LNCaP clone FGC (cell line): ENCODE results near the gene LIPT2.

Experiments used
- DNase-seq: peaks from one replicate; pipeline ENCODE4 v3.0.0-alpha.2; 2011; ENCODE audit warnings: low read depth
- H3K4me3 ChIP-seq: 2 replicates; pipeline ENCODE4 v1.5.1; 2011; ENCODE audit warnings: mild to moderate bottlenecking, low read depth, low read length, control low read depth
- TF ChIP-seq, protein P1 (sequence below): IDR thresholded peaks from 2 replicates; pipeline ENCODE4 v1.5.1; 2012; ENCODE audit warnings: mild to moderate bottlenecking; ENCODE audit not compliant: control insufficient read depth, insufficient read depth; ENCODE audit errors: extremely low read depth

The LIPT2 gene

DNA sequence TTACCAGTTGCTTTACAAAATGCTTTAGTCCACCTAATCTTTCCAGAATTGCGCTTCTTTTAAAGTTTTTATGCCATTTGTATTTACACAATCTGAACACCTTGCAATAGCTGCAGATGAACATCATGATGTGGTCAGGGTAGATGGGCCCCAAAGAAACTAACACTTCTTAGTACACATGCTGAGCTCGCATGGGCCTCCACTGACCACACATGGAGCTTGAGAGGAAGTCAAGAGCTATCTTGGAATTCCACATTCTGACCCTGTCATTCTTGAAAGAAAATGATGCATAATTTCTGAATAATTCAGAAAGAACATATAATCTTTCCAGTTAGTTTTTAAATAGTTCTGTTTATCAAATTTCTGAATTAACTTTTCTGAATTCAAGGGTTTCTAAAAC is 7.7 kb downstream of the LIPT2 start:
- no peak for DNase-seq
- no peak overlapping the region for H3K4me3 ChIP-seq
- TF ChIP-seq, protein P1, sequence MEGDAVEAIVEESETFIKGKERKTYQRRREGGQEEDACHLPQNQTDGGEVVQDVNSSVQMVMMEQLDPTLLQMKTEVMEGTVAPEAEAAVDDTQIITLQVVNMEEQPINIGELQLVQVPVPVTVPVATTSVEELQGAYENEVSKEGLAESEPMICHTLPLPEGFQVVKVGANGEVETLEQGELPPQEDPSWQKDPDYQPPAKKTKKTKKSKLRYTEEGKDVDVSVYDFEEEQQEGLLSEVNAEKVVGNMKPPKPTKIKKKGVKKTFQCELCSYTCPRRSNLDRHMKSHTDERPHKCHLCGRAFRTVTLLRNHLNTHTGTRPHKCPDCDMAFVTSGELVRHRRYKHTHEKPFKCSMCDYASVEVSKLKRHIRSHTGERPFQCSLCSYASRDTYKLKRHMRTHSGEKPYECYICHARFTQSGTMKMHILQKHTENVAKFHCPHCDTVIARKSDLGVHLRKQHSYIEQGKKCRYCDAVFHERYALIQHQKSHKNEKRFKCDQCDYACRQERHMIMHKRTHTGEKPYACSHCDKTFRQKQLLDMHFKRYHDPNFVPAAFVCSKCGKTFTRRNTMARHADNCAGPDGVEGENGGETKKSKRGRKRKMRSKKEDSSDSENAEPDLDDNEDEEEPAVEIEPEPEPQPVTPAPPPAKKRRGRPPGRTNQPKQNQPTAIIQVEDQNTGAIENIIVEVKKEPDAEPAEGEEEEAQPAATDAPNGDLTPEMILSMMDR = no peak

DNA sequence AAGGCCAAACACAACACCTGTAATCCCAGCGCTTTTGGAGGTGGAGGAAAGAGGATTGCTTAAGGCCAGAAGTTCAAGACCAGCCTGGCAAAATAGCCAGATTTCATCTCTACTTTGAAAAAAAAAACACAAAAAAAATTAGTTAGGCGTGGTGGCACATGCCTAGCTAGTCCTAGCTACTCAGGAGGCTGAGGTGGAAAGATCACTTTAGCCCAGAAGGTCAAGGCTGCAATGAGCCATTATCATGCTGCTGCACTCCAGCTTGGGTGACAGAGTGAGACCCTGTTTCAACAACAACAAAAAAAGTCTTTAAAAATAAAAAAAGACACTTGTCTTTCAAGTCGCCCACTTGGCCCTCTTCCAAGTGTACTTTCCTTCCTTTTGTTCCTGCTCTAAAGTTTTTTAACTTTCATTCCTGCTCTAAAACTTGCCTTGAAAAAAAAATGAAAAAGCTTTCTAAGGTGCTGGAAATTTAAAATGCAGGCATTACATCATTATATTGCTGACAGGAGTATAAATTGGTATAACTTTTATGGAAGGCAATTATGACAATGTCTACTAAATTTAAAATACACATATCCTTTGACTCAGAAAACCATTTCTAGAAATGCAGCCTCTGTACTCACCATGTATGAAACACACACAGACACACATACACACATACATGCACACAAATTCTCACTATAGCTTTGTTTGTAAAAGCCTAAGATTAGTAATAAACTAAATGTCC is 12.7 kb downstream of the LIPT2 start:
- no peak overlapping the region for H3K4me3 ChIP-seq
- TF ChIP-seq, protein P1 = no peak
- DNase-seq = no peak

DNA sequence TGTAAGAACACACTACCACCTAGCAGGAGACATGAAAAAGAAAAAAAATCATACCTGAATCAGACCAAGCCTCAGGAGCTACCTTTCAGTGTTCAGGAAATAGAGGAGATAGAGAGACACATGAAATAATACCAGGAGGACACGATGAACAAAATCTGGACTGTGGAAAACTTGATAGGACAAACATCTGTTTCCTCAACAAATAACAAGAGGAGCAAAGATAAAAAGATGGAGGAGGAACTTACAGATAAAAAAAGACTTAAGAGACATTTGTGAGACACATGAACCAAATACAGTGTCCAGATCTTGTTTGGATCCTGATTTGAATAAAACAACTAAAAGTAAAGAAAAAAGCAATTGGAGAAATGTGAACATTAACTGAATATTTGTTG is 13.8 kb downstream of the LIPT2 start:
- TF ChIP-seq, protein P1 = no peak
- no peak overlapping the region for H3K4me3 ChIP-seq
- DNase-seq = no peak

DNA sequence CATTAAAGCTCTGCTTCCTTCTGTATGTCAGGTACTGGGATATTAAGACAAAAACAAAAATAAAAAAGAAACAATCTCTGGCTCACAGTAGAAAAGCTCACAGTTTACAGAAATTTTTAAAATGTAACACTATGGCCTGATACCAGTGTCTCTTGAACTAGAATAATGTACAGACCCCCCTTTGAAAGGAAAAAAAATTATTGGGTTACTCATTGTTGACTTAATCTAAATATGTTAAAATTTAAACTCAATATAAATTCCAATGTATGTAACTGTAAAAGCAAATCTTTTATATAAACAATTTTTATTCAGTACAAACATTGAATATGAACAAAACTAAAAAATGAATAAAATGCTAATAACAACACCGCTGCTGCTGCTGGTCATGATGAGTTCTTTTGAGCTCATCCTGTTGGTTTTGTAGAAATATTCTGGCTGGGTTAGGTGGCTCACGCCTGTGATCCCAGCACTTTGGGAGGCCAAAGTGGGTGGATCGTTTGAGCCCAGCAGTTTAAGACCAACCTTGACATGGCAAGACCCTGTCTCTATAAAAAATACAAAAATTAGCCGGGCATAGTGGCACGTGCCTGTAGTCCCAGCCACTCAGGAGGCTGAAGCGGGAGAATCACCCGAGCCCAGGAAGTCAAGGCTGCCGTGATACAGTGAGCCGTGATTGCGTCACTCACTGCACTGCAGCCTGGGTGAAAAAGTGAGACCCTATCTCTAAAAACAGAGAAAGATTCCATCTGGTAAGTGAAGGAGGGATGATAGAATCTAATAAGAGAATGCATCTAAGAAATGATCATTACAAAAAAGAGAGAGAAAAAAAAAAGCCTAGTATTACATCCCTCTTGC is 14.4 kb downstream of the LIPT2 start:
- H3K4me3 ChIP-seq = no peak overlapping the region
- TF ChIP-seq, protein P1 = no peak
- DNase-seq = no peak

DNA sequence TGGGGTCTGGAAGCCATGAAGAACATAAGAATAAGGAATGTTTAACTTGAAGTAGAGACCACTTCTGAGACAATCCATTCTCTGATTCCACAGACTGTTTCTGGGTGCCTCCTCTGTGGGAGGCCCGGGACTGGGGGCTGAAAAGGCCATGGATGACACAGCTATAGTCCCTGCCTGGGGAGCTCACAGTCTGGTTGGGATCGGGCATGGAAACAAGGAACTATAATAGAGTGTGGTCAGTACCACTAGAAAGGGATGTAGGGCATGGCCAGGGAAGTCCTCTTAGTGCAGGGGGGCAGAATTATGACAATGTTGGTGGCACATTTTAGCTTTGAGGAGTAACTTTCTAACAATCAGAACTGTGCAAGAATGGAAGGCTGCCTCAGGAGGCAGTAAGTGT is 17.0 kb downstream of the LIPT2 start:
- TF ChIP-seq, protein P1 = no peak
- no peak overlapping the region for H3K4me3 ChIP-seq
- no peak for DNase-seq

DNA sequence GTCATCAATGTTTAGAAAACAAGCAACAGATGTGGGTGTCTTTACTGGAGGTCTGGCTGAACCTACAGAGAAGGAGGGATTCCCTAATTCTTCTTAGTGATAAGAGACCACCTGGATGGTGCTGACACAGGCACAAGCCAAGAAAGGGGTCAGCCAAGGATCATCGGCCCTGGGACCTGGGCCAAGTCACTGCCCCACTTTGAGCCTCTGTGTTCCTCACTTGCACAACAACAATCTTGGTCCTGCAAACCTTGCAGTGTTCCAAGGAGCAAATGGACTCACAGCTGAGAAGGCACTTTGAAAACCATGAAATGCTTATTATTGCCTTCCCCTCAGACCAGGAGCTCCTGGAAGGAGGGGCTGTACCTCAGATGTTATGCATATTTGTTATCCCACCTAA is 19.2 kb downstream of the LIPT2 start:
- DNase-seq = no peak
- H3K4me3 ChIP-seq = no peak overlapping the region
- TF ChIP-seq, protein P1 = no peak
